ENCODE measurements around the gene OR10AD1.
"Not testable (repeated sequence)": the region's sequence is repeated elsewhere in the genome, so short reads cannot be mapped to it uniquely, and the experiment has no call there.

OR10AD1 gene, protein sequence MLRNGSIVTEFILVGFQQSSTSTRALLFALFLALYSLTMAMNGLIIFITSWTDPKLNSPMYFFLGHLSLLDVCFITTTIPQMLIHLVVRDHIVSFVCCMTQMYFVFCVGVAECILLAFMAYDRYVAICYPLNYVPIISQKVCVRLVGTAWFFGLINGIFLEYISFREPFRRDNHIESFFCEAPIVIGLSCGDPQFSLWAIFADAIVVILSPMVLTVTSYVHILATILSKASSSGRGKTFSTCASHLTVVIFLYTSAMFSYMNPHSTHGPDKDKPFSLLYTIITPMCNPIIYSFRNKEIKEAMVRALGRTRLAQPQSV

DNA sequence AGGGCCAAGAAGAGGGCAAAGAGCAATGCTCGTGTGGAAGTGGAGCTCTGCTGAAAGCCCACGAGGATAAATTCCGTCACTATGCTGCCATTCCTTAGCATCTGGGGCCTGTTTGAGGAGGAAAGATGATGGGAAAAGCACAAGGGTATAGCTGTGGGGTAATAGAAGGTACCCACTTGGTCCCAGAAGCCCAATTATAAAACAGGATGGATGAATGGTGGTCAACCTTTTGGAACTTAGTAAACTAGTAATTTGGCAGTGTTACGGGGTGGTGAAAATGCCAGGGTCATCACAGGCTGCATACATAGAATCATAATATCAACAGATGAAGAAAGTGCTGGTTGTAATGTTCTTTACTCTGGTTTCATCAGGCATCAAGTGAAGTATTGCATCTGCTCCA, at the start of gene OR10AD1:
TSS of gene OR10AD1 (minus strand) at position 101 of the 400 bp plus-strand sequence. CDS start at position 101, 0 bp downstream.
- DNase-seq = no peak

DNA sequence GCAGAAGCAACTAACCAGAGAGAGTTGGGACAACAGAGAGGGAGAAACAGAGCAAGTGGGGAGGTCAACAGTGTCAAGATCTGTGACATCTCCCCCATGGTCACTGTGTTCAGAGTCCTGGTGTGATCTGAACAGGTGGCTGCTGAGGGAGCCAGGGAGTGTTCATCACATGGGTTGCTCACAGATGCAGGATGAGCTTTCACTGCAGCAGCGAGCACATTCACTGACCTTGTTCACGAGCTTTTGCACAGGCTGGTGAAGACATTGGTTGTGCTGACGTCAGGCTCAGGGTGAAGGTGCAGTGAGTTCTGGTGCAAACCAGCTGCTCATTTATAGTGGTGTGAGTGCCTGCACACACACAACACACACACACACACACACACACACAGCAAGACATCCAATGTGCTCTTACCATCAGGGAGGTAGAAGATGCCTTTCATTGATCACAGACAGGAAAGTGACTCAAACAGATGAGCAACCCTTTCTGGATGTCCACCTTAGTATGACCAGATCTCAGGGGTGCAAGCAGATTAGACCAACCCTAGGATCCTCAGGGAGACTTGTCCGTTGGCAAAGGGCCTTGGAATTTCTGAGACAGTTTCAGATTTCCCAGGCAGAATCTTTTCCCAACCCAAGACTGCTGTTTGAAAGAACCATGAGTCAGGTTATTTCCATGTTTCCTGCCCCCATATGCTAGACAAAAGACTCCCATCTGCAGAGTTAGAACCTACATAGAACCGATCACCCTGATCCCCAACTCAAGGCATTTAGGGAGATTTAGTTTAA, 44.3 kb upstream of the OR10AD1 start:
- DNase-seq = no peak

DNA sequence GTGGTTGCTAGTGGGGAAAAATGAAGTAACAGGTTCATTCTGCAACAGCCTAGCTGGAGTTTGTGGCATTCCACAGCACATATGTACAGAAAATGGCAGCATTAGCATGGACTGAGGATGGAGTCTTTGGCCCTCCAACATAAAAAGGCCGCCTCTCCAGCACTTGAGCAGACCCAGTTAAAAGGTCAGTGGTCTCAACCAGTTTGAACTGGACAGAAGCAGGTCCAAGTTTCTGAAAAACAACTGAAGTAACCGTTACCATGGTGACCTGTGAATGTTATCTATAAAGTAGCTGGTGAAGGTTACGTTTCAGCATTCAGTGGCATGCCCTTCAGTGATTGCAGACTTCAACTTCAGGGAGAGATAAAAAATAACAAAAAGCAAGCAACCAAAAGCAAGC, 34.1 kb upstream of the OR10AD1 start:
- DNase-seq = no peak

DNA sequence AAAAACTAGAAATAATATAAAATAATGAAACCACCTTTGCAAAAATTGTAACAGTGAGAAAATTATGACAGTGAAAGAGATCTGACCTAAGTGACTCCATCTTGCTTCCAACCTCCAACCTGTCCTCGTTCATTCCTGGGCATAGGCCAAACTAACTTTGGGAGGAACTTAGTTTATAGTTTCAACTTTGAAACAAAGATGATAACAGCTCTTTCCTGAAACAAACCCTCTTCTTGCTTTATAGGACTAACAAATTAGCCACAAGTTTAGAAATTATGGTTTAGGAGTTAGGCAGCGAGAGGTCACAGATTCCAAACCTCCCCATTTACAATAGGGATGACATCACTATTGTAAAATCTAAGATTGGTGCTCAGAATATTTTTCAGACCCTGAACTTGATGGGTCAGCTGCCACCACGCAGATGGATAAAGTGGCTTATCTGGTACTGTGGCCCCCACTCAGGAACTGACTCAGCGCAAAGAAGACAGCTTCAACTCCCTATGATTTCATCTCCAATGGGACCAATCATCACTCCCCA, 32.8 kb upstream of the OR10AD1 start:
- DNase-seq = no peak

DNA sequence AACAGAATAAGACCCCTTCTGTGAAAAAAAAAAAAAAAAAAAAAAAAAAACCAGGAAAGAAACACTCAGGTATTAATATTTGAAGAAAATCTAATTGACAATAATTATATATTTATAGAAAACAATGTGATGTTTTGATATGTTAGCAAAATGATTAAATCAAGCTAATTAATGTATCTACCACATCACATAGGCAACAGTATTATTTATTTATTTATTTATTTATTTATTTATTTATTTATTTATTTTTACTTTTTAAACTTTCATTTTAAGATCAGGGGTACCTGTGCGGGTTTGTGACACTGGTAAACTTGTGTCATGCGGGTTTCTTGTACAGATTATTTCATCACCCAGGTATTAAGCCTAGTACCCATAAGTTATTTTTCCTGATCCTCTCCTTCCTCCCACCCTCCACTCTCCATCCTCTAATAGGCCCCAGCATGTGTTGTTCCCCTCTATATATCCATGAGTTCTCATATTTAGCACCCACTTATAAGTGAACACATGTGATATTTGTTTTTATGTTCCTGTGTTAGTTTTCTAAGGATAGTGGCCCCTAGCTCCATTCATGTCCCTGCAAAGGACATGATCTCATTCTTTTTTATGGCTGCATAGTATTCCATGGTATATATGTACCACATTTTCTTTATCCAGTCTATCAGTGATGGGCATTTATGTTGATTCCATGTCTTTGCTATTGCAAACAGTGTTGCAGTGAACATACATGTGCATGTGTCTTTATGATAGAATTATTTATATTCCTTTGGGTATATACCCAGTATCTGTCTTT, 28.3 kb upstream of the OR10AD1 start:
- DNase-seq = not testable (repeated sequence)

DNA sequence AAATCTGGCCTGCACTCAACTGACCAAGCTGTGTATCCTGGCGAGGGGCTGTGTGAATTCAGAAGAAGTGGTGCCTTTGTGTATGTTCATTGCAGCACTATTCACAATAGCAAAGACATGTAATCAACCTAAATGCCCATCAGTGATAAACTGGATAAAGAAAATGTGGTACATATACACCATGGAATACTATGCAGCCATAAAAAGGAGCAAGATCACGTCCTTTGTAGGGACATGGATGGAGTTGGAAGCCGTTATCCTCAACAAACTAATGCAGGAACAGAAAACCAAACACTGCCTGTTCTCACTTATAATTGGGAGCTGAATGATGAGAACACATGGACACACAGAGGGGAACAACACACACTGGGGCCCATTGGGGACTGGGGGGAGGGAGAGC, 21.4 kb upstream of the OR10AD1 start:
- not testable (repeated sequence) for DNase-seq

DNA sequence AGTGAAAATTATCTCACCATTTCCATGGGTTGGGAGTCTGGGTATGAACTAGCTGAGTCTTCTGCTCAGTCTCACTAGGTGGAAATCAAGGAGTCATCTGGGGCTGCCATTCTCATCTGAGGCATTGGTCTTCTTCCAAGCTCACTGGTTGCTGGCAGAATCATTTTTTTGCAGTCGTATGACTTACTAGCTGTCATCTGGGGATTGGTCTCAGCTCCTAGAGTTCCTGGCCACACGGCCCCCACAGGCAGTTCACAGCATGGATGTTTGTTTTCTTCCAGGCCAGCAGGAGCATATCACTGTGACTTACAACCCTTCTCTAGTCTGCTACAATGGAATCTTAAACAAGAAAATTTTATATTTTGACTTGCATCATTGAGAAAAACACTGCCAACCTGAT, 18.6 kb upstream of the OR10AD1 start:
- DNase-seq = no peak

DNA sequence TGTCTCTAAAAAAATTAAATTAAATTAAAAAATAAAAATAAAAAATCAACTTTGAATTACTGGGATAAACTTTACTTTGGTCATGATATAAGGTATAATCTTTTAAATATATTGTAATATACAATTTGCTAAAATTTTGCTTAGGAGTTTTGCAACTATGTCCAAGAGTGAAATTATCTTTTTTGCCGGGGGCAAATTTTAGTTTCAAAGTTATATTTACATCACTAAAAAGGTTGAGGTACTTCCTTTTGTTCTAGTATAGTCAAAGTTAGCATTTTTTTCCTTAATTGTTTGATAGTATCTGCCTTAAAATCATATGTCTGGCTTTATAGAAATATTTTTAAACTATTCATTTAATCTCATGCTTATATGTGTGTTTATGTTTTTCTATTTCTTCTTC, 17.6 kb upstream of the OR10AD1 start:
- no peak for DNase-seq

DNA sequence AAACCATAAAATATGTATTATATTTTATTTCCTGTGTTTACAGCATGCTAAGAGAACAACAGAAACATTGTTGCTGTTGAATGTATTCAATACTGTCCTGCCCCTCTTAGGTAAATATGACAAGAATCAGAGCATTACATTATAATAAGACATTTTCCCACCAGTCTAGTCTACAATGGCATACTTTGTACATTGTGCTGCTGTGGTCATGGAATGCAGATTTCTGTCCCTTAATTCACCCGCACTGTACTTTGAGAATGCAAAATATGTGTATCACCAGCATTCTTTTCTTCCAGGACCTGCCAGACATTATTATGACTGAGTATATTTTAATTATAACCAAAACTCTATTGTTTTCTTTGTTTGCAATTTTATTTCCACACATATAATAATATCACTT, 16.5 kb upstream of the OR10AD1 start:
- DNase-seq = no peak

DNA sequence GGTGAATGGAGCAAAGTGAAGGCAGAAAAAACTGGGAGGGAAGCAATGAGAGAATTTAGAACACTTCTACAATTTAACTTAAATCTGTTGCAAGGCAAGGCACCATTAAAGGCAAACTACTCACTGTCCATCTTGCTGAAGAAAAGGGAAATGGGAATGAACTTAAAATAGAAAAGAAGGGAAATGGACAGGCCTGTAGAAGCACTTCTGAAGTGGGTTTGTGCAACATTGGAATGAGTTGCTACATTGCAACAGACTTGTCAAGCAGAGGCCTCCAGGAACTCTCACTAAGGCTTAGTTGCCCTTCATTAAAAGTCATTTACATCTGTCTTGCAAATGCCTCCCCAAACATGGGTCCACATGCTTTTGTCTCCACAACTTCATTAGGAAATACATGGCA, 13.7 kb upstream of the OR10AD1 start:
- DNase-seq = no peak

DNA sequence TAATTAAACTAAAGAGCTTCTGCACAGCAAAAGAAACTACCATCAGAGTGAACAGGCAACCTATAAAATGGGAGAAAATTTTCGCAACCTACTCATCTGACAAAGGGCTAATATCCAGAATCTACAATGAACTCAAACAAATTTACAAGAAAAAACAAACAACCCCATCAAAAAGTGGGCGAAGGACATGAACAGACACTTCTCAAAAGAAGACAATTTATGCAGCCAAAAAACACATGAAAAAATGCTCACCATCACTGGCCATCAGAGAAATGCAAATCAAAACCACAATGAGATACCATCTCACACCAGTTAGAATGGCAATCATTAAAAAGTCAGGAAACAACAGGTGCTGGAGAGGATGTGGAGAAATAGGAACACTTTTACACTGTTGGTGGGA, 6.4 kb upstream of the OR10AD1 start:
- not testable (repeated sequence) for DNase-seq

DNA sequence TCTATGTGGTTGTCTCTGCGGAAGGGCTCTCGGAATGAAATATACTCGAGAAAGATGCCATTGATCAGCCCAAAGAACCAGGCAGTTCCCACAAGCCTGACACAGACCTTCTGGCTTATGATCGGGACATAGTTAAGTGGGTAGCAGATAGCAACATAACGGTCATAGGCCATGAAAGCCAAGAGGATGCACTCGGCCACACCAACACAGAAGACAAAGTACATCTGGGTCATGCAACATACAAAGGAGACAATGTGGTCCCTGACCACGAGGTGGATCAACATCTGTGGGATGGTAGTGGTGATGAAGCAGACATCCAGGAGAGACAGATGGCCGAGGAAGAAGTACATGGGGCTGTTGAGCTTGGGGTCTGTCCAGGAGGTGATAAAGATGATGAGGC, 326 bp downstream of the OR10AD1 start:
- no peak for DNase-seq

DNA sequence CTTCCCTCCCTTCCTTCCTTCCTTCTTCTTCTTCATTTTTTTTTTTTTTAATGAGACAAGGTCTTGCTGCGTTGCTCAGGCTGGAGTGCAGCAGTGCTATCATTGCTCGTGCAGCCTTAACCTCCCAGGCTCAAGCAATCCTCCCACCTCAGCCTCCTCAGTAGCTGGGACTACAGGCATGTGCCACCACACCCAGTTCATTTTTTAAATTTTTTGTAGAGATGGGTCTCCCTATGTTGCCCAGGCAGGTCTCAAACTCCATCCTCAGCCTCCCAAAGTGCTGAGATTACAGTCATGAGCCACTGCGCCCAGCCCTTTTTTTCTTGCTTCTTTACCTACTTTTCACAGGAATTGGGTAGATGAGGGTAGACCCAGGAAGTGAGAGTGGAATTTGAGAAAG, 1.6 kb downstream of the OR10AD1 start:
- no peak for DNase-seq

DNA sequence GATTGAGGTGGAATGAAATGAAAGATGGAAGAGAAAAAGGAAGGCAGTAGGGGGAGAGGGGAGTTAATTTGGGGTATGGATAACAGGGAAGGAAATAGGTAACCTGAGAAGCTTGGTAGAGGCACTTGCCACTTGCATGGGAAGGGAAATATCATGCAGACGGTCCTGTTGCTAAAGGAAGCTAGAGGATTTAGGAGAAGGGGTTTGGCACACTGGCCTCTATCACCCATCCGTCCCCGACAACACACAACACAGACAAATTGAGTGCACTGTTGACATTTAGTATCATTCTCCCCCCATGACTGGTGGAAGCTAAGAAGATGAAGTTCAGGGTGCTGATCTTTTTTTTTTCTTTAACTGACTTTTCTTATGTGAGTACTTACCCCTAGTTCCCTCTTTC, 2.0 kb downstream of the OR10AD1 start:
- DNase-seq = no peak

DNA sequence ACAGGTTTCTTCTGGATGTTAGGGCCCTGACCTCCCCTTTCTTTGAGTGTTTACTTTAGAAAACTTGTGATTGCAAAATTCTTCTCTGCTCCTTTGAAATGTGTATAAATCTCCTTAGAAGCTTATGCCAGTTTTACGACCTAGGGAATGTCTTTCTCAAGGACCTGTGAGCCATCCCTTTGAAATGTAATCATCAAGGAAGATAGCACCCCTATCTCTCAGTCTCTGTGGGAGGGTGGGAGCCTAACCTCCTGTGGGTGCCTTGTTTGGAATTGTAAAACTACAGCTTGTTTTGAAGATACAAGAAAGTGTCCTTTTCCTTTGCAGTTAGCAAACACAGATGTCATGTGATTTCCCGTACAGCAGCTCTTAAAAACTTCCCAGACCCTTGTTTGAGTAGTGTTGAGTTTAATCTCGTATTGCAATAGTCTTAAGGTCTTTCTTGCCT, 3.3 kb downstream of the OR10AD1 start:
- DNase-seq = no peak

DNA sequence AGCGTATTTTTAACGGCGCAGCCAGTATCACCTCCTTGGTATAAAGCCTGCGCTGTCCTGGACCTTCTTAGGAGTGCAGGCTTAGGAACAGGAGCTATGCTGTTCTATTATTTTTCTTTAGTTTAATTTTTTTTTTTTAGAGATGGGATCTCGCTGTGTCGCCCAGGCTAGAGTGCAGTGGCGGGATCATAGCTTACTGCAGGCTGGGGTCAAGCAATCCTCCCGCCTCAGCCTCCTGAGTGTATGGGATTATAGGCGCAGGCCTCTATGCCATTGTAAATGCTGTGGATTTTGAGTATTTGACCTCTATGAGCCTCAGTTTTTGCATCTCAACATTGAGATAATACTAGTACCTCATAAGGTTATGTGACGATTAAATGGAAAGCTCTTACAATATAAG, 4.1 kb downstream of the OR10AD1 start:
- DNase-seq = no peak

DNA sequence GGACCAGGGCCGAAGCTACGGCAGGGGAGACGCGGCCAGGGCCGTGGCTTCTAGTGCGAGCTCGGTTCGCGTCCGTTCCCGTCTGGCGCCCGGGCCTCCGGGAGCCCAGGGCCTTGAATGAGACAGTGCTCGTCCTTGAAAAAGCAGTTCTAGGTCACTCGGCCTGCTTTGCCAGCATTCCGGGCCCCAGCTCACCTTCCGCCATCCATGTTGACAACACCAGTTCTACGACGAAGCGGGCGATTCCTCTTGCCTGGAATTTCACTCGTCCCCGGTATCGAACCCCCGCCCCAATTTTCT, 4.5 kb downstream of the OR10AD1 start:
- DNase-seq = no peak

DNA sequence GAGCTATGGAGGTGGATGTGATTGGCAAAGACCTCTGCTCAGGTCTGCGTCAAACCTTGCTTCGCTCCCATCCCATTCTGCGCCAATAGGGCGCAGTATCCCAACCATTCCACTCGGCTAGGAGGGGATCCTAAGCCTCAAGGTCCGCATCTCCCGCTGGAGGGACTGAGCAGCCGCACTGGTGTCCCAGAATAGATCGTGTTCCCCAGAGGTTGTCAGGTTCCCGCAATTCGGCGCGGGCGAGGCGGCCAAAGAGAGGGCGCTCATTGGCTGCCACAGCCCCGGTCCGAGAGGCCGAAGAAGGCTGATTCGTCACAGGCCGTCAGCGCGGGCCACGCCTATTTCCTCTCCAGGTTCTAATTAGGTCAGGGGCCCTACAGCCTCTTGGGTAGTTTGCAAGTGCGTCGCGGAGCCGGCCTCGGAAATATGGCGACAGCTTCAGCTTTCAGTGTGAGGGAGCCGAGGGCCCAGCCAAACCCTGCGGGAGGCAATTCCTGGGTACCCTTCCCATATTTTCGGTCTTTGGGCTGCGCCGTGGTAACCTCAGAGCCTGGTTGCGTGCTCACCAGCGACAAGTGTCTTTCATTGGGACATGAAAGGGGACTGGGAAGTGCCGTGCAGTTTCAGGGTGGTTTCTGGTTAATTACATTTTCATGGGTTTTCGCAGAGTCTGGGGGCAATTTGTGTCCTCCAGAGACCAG, 5.0 kb downstream of the OR10AD1 start:
- peak; percentile 80 for DNase-seq

DNA sequence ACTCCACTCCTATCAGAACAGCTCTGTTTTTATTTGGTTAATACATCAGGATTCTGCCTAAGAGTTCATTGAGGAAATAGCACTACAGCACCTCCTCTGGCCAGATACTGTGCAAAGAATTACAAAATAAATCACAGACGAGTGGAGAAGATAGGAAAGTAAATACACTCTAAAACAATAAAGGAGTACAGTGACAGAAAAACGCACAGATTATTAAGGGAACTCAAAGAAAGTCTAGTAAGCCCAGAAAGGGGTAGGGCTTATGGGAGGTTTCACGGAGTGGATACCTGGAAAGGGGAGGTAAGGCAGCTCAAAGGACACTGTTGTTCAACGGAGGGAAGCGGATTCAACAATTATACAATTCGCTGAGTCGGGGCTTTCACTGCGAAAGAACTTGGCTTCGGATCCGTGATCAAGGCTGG, 5.5 kb downstream of the OR10AD1 start:
- no peak for DNase-seq

DNA sequence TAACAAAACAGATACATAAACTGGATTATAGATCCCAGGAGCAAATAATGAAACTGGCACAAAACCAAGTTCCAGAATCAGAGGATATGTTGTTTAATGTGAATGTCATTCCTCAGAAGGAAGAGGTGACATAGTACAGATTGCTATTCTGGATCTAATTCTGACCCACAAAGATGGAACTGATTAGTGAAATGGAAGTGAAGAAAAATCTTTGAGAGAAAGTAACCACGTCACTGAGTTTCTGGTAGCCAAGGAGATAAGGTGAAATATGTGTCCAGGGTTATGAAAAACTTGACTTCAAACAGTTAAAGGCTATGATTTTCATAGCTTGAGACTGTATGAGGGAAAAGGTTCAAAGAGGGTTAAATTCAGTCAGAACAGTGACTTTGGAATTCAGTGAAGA, 8.3 kb downstream of the OR10AD1 start:
- DNase-seq = no peak

DNA sequence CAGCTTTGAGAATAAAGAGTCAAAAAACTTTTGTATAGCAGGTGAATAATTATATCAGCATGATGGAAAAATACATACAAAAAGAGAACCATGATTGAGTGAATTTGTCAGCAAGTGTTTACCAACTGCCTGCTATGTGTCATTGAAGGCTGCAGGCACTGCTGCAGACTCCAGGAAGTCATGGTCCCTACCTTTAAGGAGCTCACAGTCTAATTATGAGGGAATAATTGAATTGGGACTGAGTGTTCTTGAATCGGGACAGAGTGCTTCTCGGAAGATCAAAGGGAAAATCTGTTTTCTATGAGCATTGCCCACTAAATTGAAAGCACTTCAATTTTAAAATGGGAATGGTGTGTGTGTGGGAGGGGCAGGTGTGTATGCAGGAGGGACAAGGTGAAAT, 9.5 kb downstream of the OR10AD1 start:
- no peak for DNase-seq

DNA sequence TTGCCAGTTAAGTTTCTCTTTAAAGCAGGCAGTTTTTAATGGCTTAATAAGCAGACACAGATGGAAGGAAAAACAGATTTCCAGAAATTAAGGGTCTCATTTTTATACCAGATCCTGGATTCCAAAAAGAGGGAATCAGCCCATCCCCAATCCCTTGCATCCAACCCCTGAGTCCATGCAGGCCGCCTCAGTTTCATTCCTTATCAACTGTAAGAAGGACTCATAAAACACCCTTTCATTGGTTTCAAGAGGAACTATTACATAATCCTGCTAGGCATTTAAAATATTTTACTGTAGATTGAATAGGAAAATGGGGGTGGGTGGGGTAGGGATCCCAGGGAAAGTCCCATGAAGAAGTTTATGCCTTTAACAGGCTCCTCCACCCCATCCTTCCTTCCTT, 10.2 kb downstream of the OR10AD1 start:
- no peak for DNase-seq

DNA sequence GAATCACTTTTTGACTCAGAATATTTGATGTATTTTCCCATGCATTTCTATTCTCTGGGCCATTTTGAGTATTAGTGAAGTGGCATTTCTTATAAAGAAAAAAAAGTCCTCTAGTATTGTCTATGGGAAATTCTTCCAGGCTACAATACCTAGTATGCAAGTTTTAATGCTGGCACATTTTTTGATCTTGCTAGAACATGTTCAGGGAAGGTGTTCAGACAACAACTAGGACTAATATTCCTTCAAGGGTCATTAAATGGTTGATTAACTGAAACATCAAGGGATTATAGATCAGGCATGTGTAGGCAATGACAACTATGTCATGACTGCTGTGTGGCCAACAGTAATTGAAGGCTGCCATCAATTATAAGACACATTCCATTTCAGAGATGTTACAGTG, 12.0 kb downstream of the OR10AD1 start:
- no peak for DNase-seq

Measured in activated CD4-positive, alpha-beta T cell treated with anti-CD3 and anti-CD28 coated beads, Interleukin-2, amount 50 U/mL, for 4 hours (primary cell).